Body of pancreas (tissue), 4 donors: ENCODE data around the gene KIAA0232. TPM values are rescaled to one million over a fixed set of nuclear protein-coding genes. Genes with fewer than 3 reads are reported as not detected.

Experiments
- ATAC-seq: fragments of 150-250 bp; one replicate; pipeline ENCODE4 v1.9.1; 2016
- DNase-seq, 4 donors: peaks; one replicate each; pipeline ENCODE4 v3.0.0-alpha.2; 2019
- H3K27ac ChIP-seq, 4 donors: fragments of 200-600 bp; sonication (generic); 1 replicate in 3 of 4; 2 replicates in 1 of 4; pipeline versions ENCODE4 v1.5.1 to v1.6.1; 2016 to 2019; ENCODE audit warnings: mild to moderate bottlenecking in 1 of 4, mixed read lengths in 1 of 4, moderate library complexity in 1 of 4
- H3K27me3 ChIP-seq, 2 donors: fragments of 200-600 bp; sonication (generic); one replicate each; pipeline ENCODE4 v1.6.0; 2016; ENCODE audit warnings: mild to moderate bottlenecking in 1 of 2
- H3K36me3 ChIP-seq, 2 donors: fragments of 200-600 bp; sonication (generic); replicated peaks in 1 of 2; 2 replicates each; pipeline ENCODE4 v1.5.1; 2016; ENCODE audit warnings: low read depth in 2 of 2; ENCODE audit not compliant: insufficient read depth in 1 of 2
- H3K4me1 ChIP-seq: fragments of 200-600 bp; sonication (generic); one replicate; pipeline ENCODE4 v1.6.0; 2016
- H3K4me3 ChIP-seq, 2 donors: fragments of 200-600 bp; sonication (generic); 1 replicate in 1 of 2; 2 replicates in 1 of 2; pipeline ENCODE4 v1.5.1; 2016 to 2019
- H3K9me3 ChIP-seq, 3 donors: fragments of 200-600 bp; sonication (generic); 1 replicate in 2 of 3; 2 replicates in 1 of 3; pipeline ENCODE4 v1.5.1; 2016
- CTCF ChIP-seq, 7 experiments: fragments of 450-650 bp in 4 of 7; fragments of 200-600 bp in 3 of 7; sonication (generic) in 3 of 7; IDR thresholded peaks; one replicate each; pipeline ENCODE4 v1.5.1; 2016 to 2019; ENCODE audit warnings: antibody characterized with exemption in 7 of 7
- POLR2A ChIP-seq, 3 donors: fragments of 450-650 bp; IDR thresholded peaks; one replicate each; pipeline ENCODE4 v1.6.1; 2016; ENCODE audit warnings: antibody characterized with exemption in 3 of 3, mild to moderate bottlenecking in 2 of 3
- WGBS, 2 donors: methylation state at CpG; one replicate each; pipeline ENCODE4 v1.1.5; 2017; 5-methylcytosine and 5-hydroxymethylcytosine counted together
- intact Hi-C: fragments of 100-400 bp; cut with DNase I; formaldehyde crosslinking; loops from one replicate; pipeline ENCODE4 v1.15.1; 2023
- total RNA-seq, 2 donors: library from RNA; depleted of rRNA; stranded (reverse); fragments of >200 nt; gene quantifications; one replicate each; pipeline ENCODE4 v1.1.0, GENCODE V29; 2016

The KIAA0232 gene
- total RNA-seq, 2 donors from 2014 or later: 9.6 to 15.0 TPM

- peaks cover 11% of the 10 kb centered on the region for H3K4me1 ChIP-seq
- TF ChIP-seq POLR2A (IDR thresholded peaks at IDR 0.05): no peak
- TF ChIP-seq CTCF (IDR thresholded peaks at IDR 0.05): no peak
- DNase-seq: no peak
- no peak for ATAC-seq
- intact Hi-C loops: no loop called here
- no peaks in the 10 kb centered on the region for H3K9me3 ChIP-seq
- peaks cover 0 to 5% of the 10 kb centered on the region in 2 donors for H3K36me3 ChIP-seq
- H3K27me3 ChIP-seq: no peaks in the 10 kb centered on the region
- H3K27ac ChIP-seq: no peak overlapping the region
- no peak overlapping the region for H3K4me3 ChIP-seq
- 87 to 89% methylated on average over 7 of the region's 7 CpGs for WGBS, 2 donors
These were observed 71.7 kb downstream of the KIAA0232 start for GRCh38 chr4:6854098-6854744.

GRCh38 chr4:6855692-6856297, 73.3 kb downstream of the KIAA0232 start:
- peak; percentile 68 for ATAC-seq
- peak in 1 of 4 donors; percentile 19 for DNase-seq
- H3K4me3 ChIP-seq: no peak overlapping the region
- peak overlapping the region; percentile 10 to 41 (median 28) for H3K27ac ChIP-seq
- 40 to 43% methylated on average over 11 of the region's 11 CpGs for WGBS, 2 donors
- no peaks in the 10 kb centered on the region for H3K27me3 ChIP-seq
- peaks cover 11% of the 10 kb centered on the region for H3K4me1 ChIP-seq
- TF ChIP-seq CTCF (IDR thresholded peaks at IDR 0.05): no peak
- no peak for TF ChIP-seq POLR2A (IDR thresholded peaks at IDR 0.05)
- peaks cover 2 to 5% of the 10 kb centered on the region in 2 donors for H3K36me3 ChIP-seq
- no peaks in the 10 kb centered on the region for H3K9me3 ChIP-seq
- intact Hi-C loops: no loop called here

GRCh38 chr4:6856391-6856790, 73.9 kb downstream of the KIAA0232 start:
- no peaks in the 10 kb centered on the region for H3K9me3 ChIP-seq
- peaks cover 11% of the 10 kb centered on the region for H3K4me1 ChIP-seq
- H3K4me3 ChIP-seq: no peak overlapping the region
- H3K27ac ChIP-seq: peak overlapping the region in 1 of 4 donors; percentile 30
- H3K36me3 ChIP-seq: peaks cover 2 to 5% of the 10 kb centered on the region in 2 donors
- no peak for TF ChIP-seq CTCF (IDR thresholded peaks at IDR 0.05)
- TF ChIP-seq POLR2A (IDR thresholded peaks at IDR 0.05): no peak
- intact Hi-C loops: no loop called here
- ATAC-seq: no peak
- no peaks in the 10 kb centered on the region for H3K27me3 ChIP-seq
- 93 to 96% methylated on average over 2 of the region's 2 CpGs for WGBS, 2 donors
- DNase-seq: no peak

DNA sequence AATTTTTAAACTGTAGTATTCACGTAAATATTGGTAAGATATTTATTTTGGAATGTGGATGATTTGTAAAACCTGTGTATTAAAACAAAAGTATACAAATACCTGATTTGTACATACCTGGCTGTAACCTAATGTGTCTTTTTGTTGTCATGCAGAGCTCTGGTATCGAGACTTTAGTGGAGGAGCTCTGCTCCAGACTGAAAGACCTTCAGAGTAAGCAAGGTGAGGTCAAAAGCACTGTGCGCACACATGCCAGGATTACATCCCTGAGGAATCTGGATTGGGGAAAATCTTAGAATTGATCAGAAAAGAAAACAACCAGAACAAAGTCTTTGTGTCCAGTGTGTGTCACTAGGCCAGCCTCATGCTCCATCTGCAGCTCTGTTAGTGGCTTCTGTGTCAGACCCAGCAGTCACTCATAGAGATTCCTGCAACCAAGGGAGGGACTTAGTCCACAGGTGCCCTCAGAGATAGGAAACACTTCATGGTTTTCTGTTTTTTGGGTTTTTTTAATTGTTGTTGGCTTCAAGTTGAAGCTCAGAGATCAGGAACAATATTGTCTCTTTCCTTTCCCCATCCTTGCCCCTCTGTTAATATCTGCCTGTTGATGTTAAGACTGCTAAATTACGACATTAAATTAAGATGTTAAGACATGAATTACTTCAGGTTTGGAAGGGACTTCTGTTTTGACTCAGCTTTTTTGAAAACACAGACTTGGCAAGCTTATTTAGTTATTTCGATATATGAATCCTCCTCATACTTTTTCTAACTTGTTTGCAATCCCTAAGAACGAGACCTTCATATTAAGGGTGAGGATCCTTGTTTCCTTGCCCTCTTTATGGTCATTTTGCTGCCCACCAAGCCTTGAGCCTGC, 74.7 kb downstream of the KIAA0232 start:
- intact Hi-C loops: no loop called here
- no peak overlapping the region for H3K27ac ChIP-seq
- DNase-seq (no peak), ATAC-seq (no peak)
- no peaks in the 10 kb centered on the region for H3K27me3 ChIP-seq
- no peak overlapping the region for H3K4me3 ChIP-seq
- no peaks in the 10 kb centered on the region for H3K9me3 ChIP-seq
- WGBS, 2 donors: 90 to 93% methylated on average over 6 of the region's 6 CpGs
- TF ChIP-seq CTCF (IDR thresholded peaks at IDR 0.05) (no peak), POLR2A (IDR thresholded peaks at IDR 0.05) (no peak)
- peaks cover 11% of the 10 kb centered on the region for H3K4me1 ChIP-seq
- peaks cover 5% of the 10 kb centered on the region in 2 donors for H3K36me3 ChIP-seq
